OCI-LY7 (cell line): ENCODE results near the gene DENND1B. TPM values are rescaled to one million over a fixed set of nuclear protein-coding genes. Genes with fewer than 3 reads are reported as not detected.

Experiments used
- BruUV-seq: library from RNA; stranded (reverse); fragments of 400-500 nt; replicated peaks from 2 replicates; lab custom pipeline; 2021; lab: Mats Ljungman, UMichigan
- CTCF ChIA-PET: fragments of 300-600 bp; sonication (Branson Sonifier 250); formaldehyde crosslinking; loops from one replicate; lab custom pipeline; 2022; ENCODE audit warnings: antibody characterized with exemption; ENCODE audit not compliant: unreplicated experiment; lab: Charles Lee
- POLR2A ChIA-PET: fragments of 300-600 bp; sonication (Branson Sonifier 250); formaldehyde crosslinking; loops from one replicate; lab custom pipeline; 2022; ENCODE audit warnings: antibody characterized with exemption; lab: Charles Lee
- DNase-seq: peaks from one replicate; pipeline ENCODE4 v3.0.0-alpha.2; 2015; ENCODE audit warnings: low spot score
- H2AFZ ChIP-seq: fragments of 200-600 bp; sonication (generic), shearing (Covaris generic); 2 replicates; pipeline ENCODE4 v1.6.1; 2014; ENCODE audit warnings: mild to moderate bottlenecking, antibody characterized with exemption, low read length, moderate library complexity
- H3K27ac ChIP-seq: fragments of 200-600 bp; sonication (generic); 2 replicates; pipeline ENCODE4 v1.5.1; 2014; ENCODE audit warnings: mixed run types, low read depth, mild to moderate bottlenecking, moderate library complexity, low read length, inconsistent platforms; ENCODE audit not compliant: poor library complexity, severe bottlenecking
- H3K36me3 ChIP-seq: fragments of 200-600 bp; sonication (generic); 2 replicates; pipeline ENCODE4 v1.6.1; 2014; ENCODE audit warnings: mild to moderate bottlenecking, antibody characterized with exemption, low read length, moderate library complexity, mixed read lengths; ENCODE audit not compliant: insufficient read depth
- H3K4me1 ChIP-seq: fragments of 200-600 bp; sonication (generic); 2 replicates; pipeline ENCODE4 v1.5.1; 2014; ENCODE audit warnings: mild to moderate bottlenecking, low read length; ENCODE audit not compliant: insufficient read depth, poor library complexity, severe bottlenecking
- H3K4me2 ChIP-seq: fragments of 200-600 bp; sonication (generic); 2 replicates; pipeline ENCODE4 v1.6.1; 2014; ENCODE audit warnings: mild to moderate bottlenecking, low read length
- H3K4me3 ChIP-seq: fragments of 200-600 bp; sonication (generic); 2 replicates; pipeline ENCODE4 v1.5.1; 2014; ENCODE audit warnings: mild to moderate bottlenecking, low read depth, low read length; ENCODE audit not compliant: poor library complexity, severe bottlenecking
- H3K79me2 ChIP-seq: fragments of 200-600 bp; sonication (generic); 2 replicates; pipeline ENCODE4 v1.6.1; 2016; ENCODE audit warnings: low read depth, mild to moderate bottlenecking, low read length, moderate library complexity, mixed read lengths; ENCODE audit not compliant: insufficient read depth
- H3K9me2 ChIP-seq: fragments of 200-600 bp; sonication (generic); 2 replicates; pipeline ENCODE4 v1.6.1; 2016; ENCODE audit warnings: mild to moderate bottlenecking, low read length, mixed read lengths; ENCODE audit not compliant: insufficient read depth
- H3K9me3 ChIP-seq: fragments of 200-600 bp; sonication (generic); 2 replicates; pipeline ENCODE4 v1.6.1; 2014; ENCODE audit warnings: mild to moderate bottlenecking, mixed run types, low read length, mixed read lengths
- H4K20me1 ChIP-seq: fragments of 200-600 bp; sonication (generic); 2 replicates; pipeline ENCODE4 v1.6.1; 2014; ENCODE audit warnings: mild to moderate bottlenecking, antibody characterized with exemption, low read length, moderate library complexity, mixed read lengths; ENCODE audit not compliant: insufficient read depth
- EZH2phosphoT487 ChIP-seq: fragments of 200-600 bp; sonication (generic); IDR thresholded peaks from 2 replicates; pipeline ENCODE4 v1.6.1; 2018; ENCODE audit warnings: low read depth, borderline replicate concordance, mild to moderate bottlenecking, mixed run types, antibody characterized with exemption, low read length, moderate library complexity, mixed read lengths
- intact Hi-C: fragments of 100-400 bp; cut with micrococcal nuclease; formaldehyde crosslinking; loops from one replicate; pipeline ENCODE4 v1.10.0; 2022; ENCODE audit not compliant: unreplicated experiment
- total RNA-seq, 2 experiments: library from RNA; depleted of rRNA in 1 of 2; stranded (reverse); fragments of >200 nt in 1 of 2; shearing (Covaris generic) in 1 of 2; gene quantifications; 2 replicates each; pipeline ENCODE4 v1.2.3, GENCODE V29; 2014 to 2022
- TF ChIP-seq, protein P1 (sequence below): fragments of 200-600 bp; sonication (generic); conservative IDR thresholded peaks from 2 replicates; pipeline ENCODE4 v1.5.1; 2014; ENCODE audit warnings: mild to moderate bottlenecking, antibody characterized with exemption, low read length, moderate library complexity, mixed read lengths

The DENND1B gene
- total RNA-seq, 2 experiments from 2014 or later, result 17.4 to 43.0 TPM

- H3K27ac ChIP-seq, result no peak overlapping the region
- H4K20me1 ChIP-seq, result no peaks in the 10 kb centered on the region
- ChIA-PET CTCF (no interaction called here), POLR2A (interaction anchor here (0.7 to 1.3 kb wide), 2 partner anchors 11 to 21 kb away, joined by 3 read pairs; no protein-coding TSS in a partner anchor)
- no peak overlapping the region for H3K4me3 ChIP-seq
- no peaks in the 10 kb centered on the region for H3K79me2 ChIP-seq
- no peak overlapping the region for H3K4me2 ChIP-seq
- H3K9me2 ChIP-seq, result no peaks in the 10 kb centered on the region
- no peak for DNase-seq
- H2AFZ ChIP-seq, result no peak overlapping the region
- no peaks in the 10 kb centered on the region for H3K36me3 ChIP-seq
- TF ChIP-seq EZH2phosphoT487, result no peak
- TF ChIP-seq, protein P1, sequence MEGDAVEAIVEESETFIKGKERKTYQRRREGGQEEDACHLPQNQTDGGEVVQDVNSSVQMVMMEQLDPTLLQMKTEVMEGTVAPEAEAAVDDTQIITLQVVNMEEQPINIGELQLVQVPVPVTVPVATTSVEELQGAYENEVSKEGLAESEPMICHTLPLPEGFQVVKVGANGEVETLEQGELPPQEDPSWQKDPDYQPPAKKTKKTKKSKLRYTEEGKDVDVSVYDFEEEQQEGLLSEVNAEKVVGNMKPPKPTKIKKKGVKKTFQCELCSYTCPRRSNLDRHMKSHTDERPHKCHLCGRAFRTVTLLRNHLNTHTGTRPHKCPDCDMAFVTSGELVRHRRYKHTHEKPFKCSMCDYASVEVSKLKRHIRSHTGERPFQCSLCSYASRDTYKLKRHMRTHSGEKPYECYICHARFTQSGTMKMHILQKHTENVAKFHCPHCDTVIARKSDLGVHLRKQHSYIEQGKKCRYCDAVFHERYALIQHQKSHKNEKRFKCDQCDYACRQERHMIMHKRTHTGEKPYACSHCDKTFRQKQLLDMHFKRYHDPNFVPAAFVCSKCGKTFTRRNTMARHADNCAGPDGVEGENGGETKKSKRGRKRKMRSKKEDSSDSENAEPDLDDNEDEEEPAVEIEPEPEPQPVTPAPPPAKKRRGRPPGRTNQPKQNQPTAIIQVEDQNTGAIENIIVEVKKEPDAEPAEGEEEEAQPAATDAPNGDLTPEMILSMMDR, result no peak
- intact Hi-C loops, result no loop called here
- H3K4me1 ChIP-seq, result no peaks in the 10 kb centered on the region
- no TSS peak for BruUV-seq
- H3K9me3 ChIP-seq, result no peaks in the 10 kb centered on the region
Observed at GRCh38 chr1:197470330-197470729, 304.9 kb downstream of the DENND1B start.

GRCh38 chr1:197469620-197470210 lies 305.6 kb downstream of the DENND1B start:
- no peak for DNase-seq
- no peaks in the 10 kb centered on the region for H4K20me1 ChIP-seq
- H3K36me3 ChIP-seq, result no peaks in the 10 kb centered on the region
- CTCF ChIA-PET, result no interaction called here
- no peak overlapping the region for H3K4me3 ChIP-seq
- H3K27ac ChIP-seq, result no peak overlapping the region
- BruUV-seq, result no TSS peak
- POLR2A ChIA-PET, result interaction anchor here (0.7 kb wide), 1 partner anchor 22 kb away, joined by 3 read pairs; no protein-coding TSS in a partner anchor
- H3K79me2 ChIP-seq, result no peaks in the 10 kb centered on the region
- no peak for TF ChIP-seq EZH2phosphoT487
- TF ChIP-seq, protein P1, result no peak
- intact Hi-C loops, result no loop called here
- no peak overlapping the region for H2AFZ ChIP-seq
- no peaks in the 10 kb centered on the region for H3K9me3 ChIP-seq
- H3K4me1 ChIP-seq, result no peaks in the 10 kb centered on the region
- H3K4me2 ChIP-seq, result no peak overlapping the region
- H3K9me2 ChIP-seq, result no peaks in the 10 kb centered on the region

DNA sequence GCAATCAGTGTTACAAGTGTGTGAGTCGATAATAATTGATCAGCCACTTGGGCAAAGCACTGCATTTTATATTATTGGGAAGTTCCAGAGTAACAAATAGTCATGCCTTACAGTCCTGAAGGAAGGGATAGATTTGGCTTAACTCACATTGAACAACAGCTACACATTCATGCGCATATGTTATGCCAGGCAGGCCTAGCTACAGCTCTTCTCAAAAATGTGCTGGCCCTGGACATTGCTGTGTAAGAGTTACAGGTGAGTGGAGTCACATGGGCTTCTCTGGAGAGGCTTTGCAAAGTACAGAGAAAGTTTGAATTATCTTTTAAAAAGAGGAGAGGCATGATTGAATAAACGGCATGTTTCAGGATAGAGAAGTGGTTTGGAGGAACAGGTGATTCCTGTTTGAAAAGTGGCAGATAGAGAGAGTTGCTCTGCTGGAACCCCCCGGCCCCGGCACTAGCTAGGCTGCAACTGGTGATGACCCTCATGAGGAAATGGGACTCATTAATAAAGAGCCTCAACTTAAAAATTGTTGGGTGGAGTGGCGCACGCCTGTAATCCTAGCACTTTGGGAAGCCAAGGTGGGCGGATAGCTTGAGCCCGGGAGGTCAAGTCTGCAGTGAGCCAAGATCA lies 306.6 kb downstream of the DENND1B start:
- Histone ChIP-seq H3K79me2 (no peaks in the 10 kb centered on the region), H3K4me3 (no peak overlapping the region), H3K4me2 (no peak overlapping the region), H3K4me1 (no peaks in the 10 kb centered on the region), H3K36me3 (no peaks in the 10 kb centered on the region), H4K20me1 (no peaks in the 10 kb centered on the region), H2AFZ (no peak overlapping the region), H3K9me2 (no peaks in the 10 kb centered on the region), H3K9me3 (no peaks in the 10 kb centered on the region), H3K27ac (no peak overlapping the region)
- POLR2A ChIA-PET, result no interaction called here
- intact Hi-C loops, result no loop called here
- CTCF ChIA-PET, result no interaction called here
- TF ChIP-seq EZH2phosphoT487, result no peak
- TF ChIP-seq, protein P1, result no peak
- no TSS peak for BruUV-seq
- no peak for DNase-seq
